T-cell (primary cell): ENCODE measurements around the gene PID1. TPM values are rescaled to one million over a fixed set of nuclear protein-coding genes. Genes with fewer than 3 reads are reported as not detected.

ENCODE experiments used
- ATAC-seq, 4 experiments: fragments of 200-7000 bp in 3 of 4; fragments of 150-1000 bp in 1 of 4; cut with Tn5 transposase; replicated peaks in 1 of 4; 1 replicate in 3 of 4; 2 replicates in 1 of 4; pipeline ENCODE4 v1.10.0; 2021; ENCODE audit warnings: moderate library complexity in 3 of 4, mild to moderate bottlenecking in 2 of 4, moderate number of reproducible peaks in 1 of 4
- CTCF ChIA-PET, 2 donors: fragments of 300-600 bp; sonication (Branson Sonifier 250); formaldehyde crosslinking; loops; one replicate each; lab custom pipeline; 2022; ENCODE audit warnings: antibody characterized with exemption in 2 of 2; lab: Charles Lee
- POLR2A ChIA-PET, 2 donors: fragments of 300-600 bp; sonication (Branson Sonifier 250); formaldehyde crosslinking; loops; one replicate each; lab custom pipeline; 2022; ENCODE audit warnings: antibody characterized with exemption in 2 of 2; lab: Charles Lee
- DNase-seq, 35 experiments: peaks; one replicate each; pipeline versions ENCODE4 v3.0.0 to v3.0.0-alpha.2; 2013 to 2023
- H3K27ac ChIP-seq: one replicate; pipeline ENCODE4 v1.5.1; 2013; ENCODE audit warnings: low read length
- H3K27me3 ChIP-seq, 2 experiments: replicated peaks in 1 of 2; 1 replicate in 1 of 2; 2 replicates in 1 of 2; pipeline versions ENCODE4 v1.6.1 to v1.7.0; 2013; ENCODE audit warnings: low read length in 1 of 2, mixed read lengths in 1 of 2; ENCODE audit not compliant: control insufficient read depth in 2 of 2, insufficient read depth in 2 of 2; ENCODE audit errors: extremely low read depth in 1 of 2
- H3K36me3 ChIP-seq, 2 donors: 1 replicate in 1 of 2; 2 replicates in 1 of 2; pipeline versions ENCODE4 v1.6.1 to v1.7.0; 2013; ENCODE audit warnings: low read length in 1 of 2; ENCODE audit not compliant: control insufficient read depth in 2 of 2, insufficient read depth in 1 of 2; ENCODE audit errors: extremely low read depth in 1 of 2
- H3K4me1 ChIP-seq, 2 experiments: 1 replicate in 1 of 2; 2 replicates in 1 of 2; pipeline versions ENCODE4 v1.6.1 to v1.7.0; 2013; ENCODE audit warnings: low read length in 2 of 2, mixed read lengths in 1 of 2; ENCODE audit not compliant: insufficient read depth in 2 of 2, control insufficient read depth in 1 of 2; ENCODE audit errors: extremely low read depth in 1 of 2
- H3K4me3 ChIP-seq, 2 donors: 1 replicate in 1 of 2; 2 replicates in 1 of 2; pipeline versions ENCODE4 v1.5.1 to v1.7.0; 2013; ENCODE audit warnings: mild to moderate bottlenecking in 2 of 2, low read length in 1 of 2, moderate library complexity in 1 of 2; ENCODE audit not compliant: control insufficient read depth in 1 of 2; ENCODE audit errors: extremely low read depth in 1 of 2
- H3K9me3 ChIP-seq: 2 replicates; pipeline ENCODE4 v1.7.0; 2013
- H3K27ac Mint-ChIP-seq, 2 donors: one replicate each; pipeline ENCODE4 v1.8.0; 2020 to 2021; ENCODE audit warnings: mild to moderate bottlenecking in 2 of 2, mixed read lengths in 2 of 2
- H3K27me3 Mint-ChIP-seq, 2 donors: one replicate each; pipeline ENCODE4 v1.8.0; 2021 to 2022; ENCODE audit warnings: mixed read lengths in 2 of 2
- H3K36me3 Mint-ChIP-seq: one replicate; pipeline ENCODE4 v1.8.0; 2021; ENCODE audit warnings: mixed read lengths
- H3K4me1 Mint-ChIP-seq, 3 donors: one replicate each; pipeline ENCODE4 v1.8.0; 2020 to 2022; ENCODE audit warnings: mixed read lengths in 3 of 3, mild to moderate bottlenecking in 1 of 3
- H3K4me3 Mint-ChIP-seq, 3 donors: one replicate each; pipeline ENCODE4 v1.8.0; 2020 to 2022; ENCODE audit warnings: mild to moderate bottlenecking in 3 of 3, mixed read lengths in 3 of 3, moderate library complexity in 3 of 3
- H3K9me3 Mint-ChIP-seq, 3 donors: one replicate each; pipeline ENCODE4 v1.8.0; 2020 to 2022; ENCODE audit warnings: mixed read lengths in 3 of 3
- WGBS: methylation state at CpG from one replicate; pipeline ENCODE4 v1.1.5; 2013; ENCODE audit warnings: missing lambda C conversion rate; ENCODE audit not compliant: insufficient coverage; 5-methylcytosine and 5-hydroxymethylcytosine counted together
- total RNA-seq, 35 experiments: library from RNA in 6 of 35; stranded (reverse) in 6 of 35; fragments of 120-200 nt in 1 of 35; gene quantifications; one replicate each; pipeline versions ENCODE4 v1.2.1 to v1.2.4 and lab custom pipeline; 2013 to 2026

PID1 gene
- total RNA-seq, 5 donors from 2014 or later (not counting 1 experiment from before 2014, with no cell fraction given): 0.20 to 0.36 (median 0.25) TPM; not detected in 2

GRCh38 chr2:229059331-229060033 is 211.6 kb downstream of the PID1 start:
- H3K4me3 Mint-ChIP-seq: no peak overlapping the region
- no CpG with 5 or more reads among the region's 3 CpGs for WGBS

DNA sequence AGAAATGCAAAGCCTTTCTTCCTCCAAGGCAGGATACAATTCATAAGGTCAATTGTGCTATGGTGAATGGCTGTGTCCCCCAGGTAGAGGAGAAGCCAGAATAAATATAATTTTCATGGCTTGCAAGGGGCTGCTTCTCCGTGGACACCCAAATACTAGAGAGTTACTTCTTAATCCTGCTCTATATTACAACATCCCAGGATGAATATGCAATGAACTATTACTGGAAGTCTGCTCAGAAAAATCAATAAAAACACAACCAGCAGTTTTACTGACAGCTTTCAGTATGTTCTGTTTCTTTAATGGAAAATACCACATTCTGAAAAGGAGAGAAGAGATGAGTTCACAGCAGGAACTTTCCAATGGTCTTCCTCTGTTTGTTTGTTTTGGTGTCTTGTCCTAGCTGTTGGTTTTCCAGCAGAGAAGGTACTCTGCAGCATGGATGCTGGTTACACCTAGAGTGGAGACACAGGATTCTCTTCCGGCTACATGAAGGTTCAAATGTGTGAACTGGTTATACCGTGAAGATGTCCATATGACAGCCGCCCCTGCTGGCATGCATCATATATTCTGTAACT is 213.0 kb downstream of the PID1 start:
- no peaks in the 10 kb centered on the region for H3K4me1 ChIP-seq
- H3K27ac ChIP-seq: no peak overlapping the region
- no peak for DNase-seq
- POLR2A ChIA-PET: no interaction called here
- no peaks in the 10 kb centered on the region for H3K27me3 Mint-ChIP-seq
- CTCF ChIA-PET: interaction anchor here in 1 of 2 donors (0.6 kb wide), 1 partner anchor 70 kb away, joined by 3 read pairs; no protein-coding TSS in a partner anchor
- no peak overlapping the region for H3K27ac Mint-ChIP-seq
- no peak for ATAC-seq
- no peaks in the 10 kb centered on the region for H3K36me3 ChIP-seq
- peaks cover 12 to 24% (median 19%) of the 10 kb centered on the region in 3 donors for H3K9me3 Mint-ChIP-seq
- no peak overlapping the region for H3K4me3 Mint-ChIP-seq
- no peak overlapping the region for H3K4me3 ChIP-seq
- no peaks in the 10 kb centered on the region for H3K4me1 Mint-ChIP-seq
- 100% methylated on average over 2 of the region's 4 CpGs for WGBS
- H3K27me3 ChIP-seq: no peaks in the 10 kb centered on the region
- H3K9me3 ChIP-seq: no peaks in the 10 kb centered on the region
- no peaks in the 10 kb centered on the region for H3K36me3 Mint-ChIP-seq

More at GRCh38 chr2:229059331-229060033, 211.6 kb downstream of the PID1 start:
- no peaks in the 10 kb centered on the region for H3K27me3 ChIP-seq
- no peaks in the 10 kb centered on the region for H3K36me3 ChIP-seq
- no peak for DNase-seq
- no peak overlapping the region for H3K27ac Mint-ChIP-seq
- H3K4me1 ChIP-seq: no peaks in the 10 kb centered on the region
- no peaks in the 10 kb centered on the region for H3K9me3 ChIP-seq
- no peak for ATAC-seq
- no peak overlapping the region for H3K27ac ChIP-seq
- no peaks in the 10 kb centered on the region for H3K4me1 Mint-ChIP-seq
- no peaks in the 10 kb centered on the region for H3K27me3 Mint-ChIP-seq
- CTCF ChIA-PET: no interaction called here
- POLR2A ChIA-PET: no interaction called here
- no peaks in the 10 kb centered on the region for H3K36me3 Mint-ChIP-seq
- H3K9me3 Mint-ChIP-seq: peaks cover 18 to 31% (median 18%) of the 10 kb centered on the region in 3 donors
- no peak overlapping the region for H3K4me3 ChIP-seq

DNA sequence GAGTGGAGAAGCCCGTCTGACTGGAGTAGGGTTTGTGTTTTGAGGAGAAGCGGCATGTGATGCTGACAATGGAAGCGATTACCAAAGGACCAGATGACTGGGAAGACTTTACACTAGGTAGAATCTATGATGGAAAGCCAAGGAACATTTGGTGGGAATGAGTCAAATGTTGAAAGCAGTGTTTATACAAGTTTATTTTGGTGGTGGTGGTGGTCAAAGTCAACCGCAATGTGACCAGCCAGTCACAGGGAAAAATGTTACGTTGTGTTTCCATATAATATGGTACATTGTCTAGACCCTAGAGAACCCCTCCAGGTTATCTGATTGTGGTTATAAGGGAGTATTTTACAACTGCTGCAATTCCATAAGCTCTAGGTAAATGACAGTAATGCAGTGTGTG is 216.8 kb downstream of the PID1 start:
- no peak overlapping the region for H3K4me3 ChIP-seq
- DNase-seq (no peak), ATAC-seq (no peak)
- no peaks in the 10 kb centered on the region for H3K36me3 ChIP-seq
- ChIA-PET CTCF (no interaction called here), POLR2A (no interaction called here)
- no peaks in the 10 kb centered on the region for H3K9me3 ChIP-seq
- no peaks in the 10 kb centered on the region for H3K27me3 ChIP-seq
- no peaks in the 10 kb centered on the region for H3K27me3 Mint-ChIP-seq
- WGBS: 60% methylated on average over 4 of the region's 5 CpGs
- H3K4me1 Mint-ChIP-seq: no peaks in the 10 kb centered on the region
- no peaks in the 10 kb centered on the region for H3K36me3 Mint-ChIP-seq
- no peak overlapping the region for H3K4me3 Mint-ChIP-seq
- no peaks in the 10 kb centered on the region for H3K4me1 ChIP-seq
- no peak overlapping the region for H3K27ac Mint-ChIP-seq
- peaks cover 0 to 10% (median 2%) of the 10 kb centered on the region in 3 donors for H3K9me3 Mint-ChIP-seq
- H3K27ac ChIP-seq: no peak overlapping the region

DNA sequence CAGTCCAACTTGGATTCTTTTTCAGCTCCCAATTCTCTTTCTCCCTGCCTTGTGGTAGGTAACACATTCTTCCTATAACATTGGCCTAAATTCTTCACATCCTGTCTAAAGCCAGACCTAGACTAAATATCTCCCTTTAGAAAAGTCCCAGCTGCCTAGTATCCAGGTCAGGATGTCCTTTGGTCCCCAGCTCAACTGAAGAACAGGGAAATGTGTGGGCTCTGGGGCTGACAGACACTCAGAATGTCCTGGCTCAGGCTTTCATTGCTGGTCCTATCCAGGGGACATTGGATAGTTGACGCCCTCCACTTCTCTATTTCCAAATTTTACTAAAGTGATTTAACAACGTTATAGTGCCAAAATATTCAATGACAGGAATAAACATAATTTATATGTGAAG is 219.3 kb downstream of the PID1 start:
- Mint-ChIP-seq H3K9me3 (peaks cover 0 to 10% (median 0%) of the 10 kb centered on the region in 3 donors), H3K4me1 (no peaks in the 10 kb centered on the region), H3K36me3 (no peaks in the 10 kb centered on the region), H3K4me3 (no peak overlapping the region), H3K27me3 (no peaks in the 10 kb centered on the region), H3K27ac (no peak overlapping the region)
- CTCF ChIA-PET: no interaction called here
- Histone ChIP-seq H3K36me3 (no peaks in the 10 kb centered on the region), H3K27ac (no peak overlapping the region), H3K4me1 (no peaks in the 10 kb centered on the region), H3K9me3 (no peaks in the 10 kb centered on the region), H3K4me3 (no peak overlapping the region), H3K27me3 (no peaks in the 10 kb centered on the region)
- DNase-seq: no peak
- no peak for ATAC-seq
- POLR2A ChIA-PET: interaction anchor here in 1 of 2 donors (0.6 kb wide), 1 partner anchor 130 kb away, joined by 4 read pairs; no protein-coding TSS in a partner anchor
- no CpG with 5 or more reads among the region's 2 CpGs for WGBS

DNA sequence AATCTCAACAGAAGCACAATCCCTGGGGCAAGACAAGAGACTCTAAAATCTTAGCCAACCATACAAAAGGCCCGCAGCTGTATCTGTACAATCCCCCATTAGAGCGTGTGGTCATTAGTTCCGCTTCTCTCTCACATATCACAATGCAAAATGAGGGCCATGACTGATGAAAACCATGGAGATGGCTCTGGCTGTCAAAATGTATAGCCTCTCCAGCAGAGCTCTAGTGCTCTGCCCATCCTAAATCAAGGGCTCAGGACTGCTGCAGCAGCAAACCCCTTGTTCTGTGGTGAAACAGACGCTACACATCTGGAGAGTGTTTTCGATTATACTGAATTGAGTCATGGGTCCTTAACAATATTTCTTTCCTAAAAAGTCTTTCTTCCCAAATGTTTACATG is 221.0 kb downstream of the PID1 start:
- WGBS: no CpG with 5 or more reads among the region's 5 CpGs
- peaks cover 0 to 6% (median 0%) of the 10 kb centered on the region in 3 donors for H3K9me3 Mint-ChIP-seq

GRCh38 chr2:229048134-229048533 is 223.0 kb downstream of the PID1 start:
- Histone ChIP-seq H3K27me3 (no peaks in the 10 kb centered on the region), H3K4me3 (no peak overlapping the region), H3K4me1 (no peaks in the 10 kb centered on the region), H3K9me3 (no peaks in the 10 kb centered on the region), H3K27ac (no peak overlapping the region), H3K36me3 (no peaks in the 10 kb centered on the region)
- Mint-ChIP-seq H3K27ac (no peak overlapping the region), H3K9me3 (no peaks in the 10 kb centered on the region), H3K27me3 (no peaks in the 10 kb centered on the region), H3K4me3 (no peak overlapping the region), H3K4me1 (no peaks in the 10 kb centered on the region), H3K36me3 (no peaks in the 10 kb centered on the region)
- POLR2A ChIA-PET: no interaction called here
- ATAC-seq (no peak), DNase-seq (no peak)
- CTCF ChIA-PET: no interaction called here
- no CpG with 5 or more reads among the region's 2 CpGs for WGBS

More for the DNA sequence above, 221.0 kb downstream of the PID1 start:
- no peaks in the 10 kb centered on the region for H3K27me3 Mint-ChIP-seq
- H3K4me3 ChIP-seq: no peak overlapping the region
- no peak overlapping the region for H3K27ac Mint-ChIP-seq
- no peak overlapping the region for H3K27ac ChIP-seq
- ChIA-PET CTCF (no interaction called here), POLR2A (no interaction called here)
- H3K4me1 Mint-ChIP-seq: no peaks in the 10 kb centered on the region
- no peaks in the 10 kb centered on the region for H3K36me3 ChIP-seq
- H3K4me3 Mint-ChIP-seq: no peak overlapping the region
- H3K9me3 ChIP-seq: no peaks in the 10 kb centered on the region
- H3K36me3 Mint-ChIP-seq: no peaks in the 10 kb centered on the region
- no peaks in the 10 kb centered on the region for H3K27me3 ChIP-seq
- DNase-seq (no peak), ATAC-seq (no peak)
- no peaks in the 10 kb centered on the region for H3K4me1 ChIP-seq
